Stomach (tissue), 9 donors: ENCODE measurements around the gene WSCD1. TPM values are rescaled to one million over a fixed set of nuclear protein-coding genes. Genes with fewer than 3 reads are reported as not detected.

Experiments used
- DNase-seq, 2 donors: peaks; one replicate each; pipeline versions ENCODE4 v3.0.0 to v3.0.0-alpha.2; 2013 to 2019
- H3K27ac ChIP-seq, 5 donors: fragments of 200-600 bp in 4 of 5; sonication (generic) in 4 of 5; one replicate each; pipeline ENCODE4 v1.5.1; 2013 to 2019; ENCODE audit warnings: mild to moderate bottlenecking in 1 of 5, moderate library complexity in 1 of 5
- H3K27me3 ChIP-seq, 3 donors: fragments of 200-600 bp; sonication (generic); one replicate each; pipeline ENCODE4 v1.5.1; 2017 to 2019; ENCODE audit warnings: mixed run types in 1 of 3
- H3K36me3 ChIP-seq, 4 donors: fragments of 200-600 bp; sonication (generic); 1 replicate in 3 of 4; 2 replicates in 1 of 4; pipeline ENCODE4 v1.5.1; 2016 to 2019
- H3K4me1 ChIP-seq, 4 donors: fragments of 200-600 bp; sonication (generic); one replicate each; pipeline ENCODE4 v1.5.1; 2016 to 2019
- H3K4me3 ChIP-seq, 4 donors: fragments of 200-600 bp; sonication (generic) in 3 of 4; one replicate each; pipeline ENCODE4 v1.5.1; 2016 to 2019; ENCODE audit warnings: mild to moderate bottlenecking in 1 of 4
- H3K9me3 ChIP-seq, 4 donors: fragments of 200-600 bp; sonication (generic); one replicate each; pipeline ENCODE4 v1.5.1; 2016 to 2019
- CTCF ChIP-seq, 7 experiments: fragments of 450-650 bp in 4 of 7; fragments of 200-600 bp in 3 of 7; sonication (generic) in 3 of 7; IDR thresholded peaks; one replicate each; pipeline ENCODE4 v1.5.1; 2016 to 2019; ENCODE audit warnings: antibody characterized with exemption in 7 of 7, control low read depth in 2 of 7, mild to moderate bottlenecking in 1 of 7
- EP300 ChIP-seq: sonication (generic); formaldehyde crosslinking; IDR thresholded peaks from one replicate; pipeline ENCODE4 v1.6.1; 2017; ENCODE audit warnings: antibody characterized with exemption
- POLR2A ChIP-seq, 4 donors: fragments of 450-650 bp; IDR thresholded peaks; one replicate each; pipeline ENCODE4 v1.6.1; 2016; ENCODE audit warnings: antibody characterized with exemption in 4 of 4, control low read depth in 2 of 4, mild to moderate bottlenecking in 1 of 4, moderate library complexity in 1 of 4
- POLR2AphosphoS5 ChIP-seq, 3 donors: sonication (generic); formaldehyde crosslinking; IDR thresholded peaks; one replicate each; pipeline ENCODE4 v1.6.1; 2016; ENCODE audit warnings: antibody characterized with exemption in 3 of 3
- WGBS, 5 donors: extraction: QIAGEN DNeasy Blood & Tissue Kit in 3 of 5; methylation state at CpG; one replicate each; pipeline versions ENCODE4 v1.1.5 to v1.1.7; 2013 to 2018; 5-methylcytosine and 5-hydroxymethylcytosine counted together
- intact Hi-C: fragments of 100-400 bp; cut with DNase I; formaldehyde crosslinking; loops from one replicate; pipeline ENCODE4 v1.15.1; 2023; ENCODE audit warnings: low total_unique reads
- polyA plus RNA-seq, 3 donors: library from polyadenylated mRNA; stranded (reverse); fragments of 200-250 nt; gene quantifications; one replicate each; pipeline ENCODE4 v1.2.3, GENCODE V29; 2013
- total RNA-seq, 5 donors: library from RNA; depleted of rRNA; stranded (reverse); fragments of >200 nt; gene quantifications; one replicate each; pipeline versions ENCODE4 v1.1.0 to v1.2.3, GENCODE V29; 2014 to 2016
- donor health status: healthy with polysubstance abuse.
- donor health status: Bipolar disorder and iron deficiency.
- donor health status: healthy.

WSCD1 gene
- total and polyA plus RNA-seq, 8 donors, result 0.58 to 32.7 (median 1.2) TPM

- TF ChIP-seq CTCF (IDR thresholded peaks at IDR 0.05) (no peak), POLR2AphosphoS5 (IDR thresholded peaks at IDR 0.05) (no peak), POLR2A (IDR thresholded peaks at IDR 0.05) (no peak), EP300 (no peak)
- no peak overlapping the region for H3K27ac ChIP-seq
- no peak overlapping the region for H3K4me3 ChIP-seq
- 66 to 79% (median 73%) methylated on average over 3 to 6 of the region's 6 CpGs for WGBS, 5 donors
- no peaks in the 10 kb centered on the region for H3K36me3 ChIP-seq
- peaks cover 0 to 41% (median 11%) of the 10 kb centered on the region in 3 donors for H3K27me3 ChIP-seq
- no peak for DNase-seq
- intact Hi-C loops, result no loop called here
- H3K9me3 ChIP-seq, result no peaks in the 10 kb centered on the region
- peaks cover 7 to 15% (median 11%) of the 10 kb centered on the region in 4 donors for H3K4me1 ChIP-seq
These were observed 4.9 kb downstream of the WSCD1 start for GRCh38 chr17:6075050-6075449.

- DNase-seq, result no peak
- WGBS, 5 donors, result 80 to 89% (median 84%) methylated on average over 8 of the region's 8 CpGs
- Histone ChIP-seq H3K9me3 (no peaks in the 10 kb centered on the region), H3K4me3 (no peak overlapping the region), H3K27me3 (peaks cover 0 to 35% (median 7%) of the 10 kb centered on the region in 3 donors), H3K36me3 (peaks cover 0 to 6% (median 0%) of the 10 kb centered on the region in 4 donors), H3K27ac (no peak overlapping the region), H3K4me1 (peaks cover 6 to 11% (median 8%) of the 10 kb centered on the region in 4 donors)
- intact Hi-C loops, result no loop called here
- TF ChIP-seq POLR2AphosphoS5 (IDR thresholded peaks at IDR 0.05), result no peak
- TF ChIP-seq POLR2A (IDR thresholded peaks at IDR 0.05), result no peak
- no peak for TF ChIP-seq CTCF (IDR thresholded peaks at IDR 0.05)
- no peak for TF ChIP-seq EP300
These were observed 5.7 kb downstream of the WSCD1 start for GRCh38 chr17:6075845-6076244.

- 71 to 86% (median 79%) methylated on average over 5 of the region's 5 CpGs for WGBS, 5 donors
- TF ChIP-seq CTCF (IDR thresholded peaks at IDR 0.05) (no peak), EP300 (no peak), POLR2AphosphoS5 (IDR thresholded peaks at IDR 0.05) (no peak), POLR2A (IDR thresholded peaks at IDR 0.05) (no peak)
- intact Hi-C loops, result no loop called here
- peaks cover 0 to 11% (median 0%) of the 10 kb centered on the region in 4 donors for H3K36me3 ChIP-seq
- no peak overlapping the region for H3K4me3 ChIP-seq
- H3K27ac ChIP-seq, result no peak overlapping the region
- H3K9me3 ChIP-seq, result no peaks in the 10 kb centered on the region
- no peak for DNase-seq
- peaks cover 0 to 16% (median 0%) of the 10 kb centered on the region in 3 donors for H3K27me3 ChIP-seq
- H3K4me1 ChIP-seq, result no peaks in the 10 kb centered on the region
These were observed 7.6 kb downstream of the WSCD1 start for GRCh38 chr17:6077752-6078151.

DNA sequence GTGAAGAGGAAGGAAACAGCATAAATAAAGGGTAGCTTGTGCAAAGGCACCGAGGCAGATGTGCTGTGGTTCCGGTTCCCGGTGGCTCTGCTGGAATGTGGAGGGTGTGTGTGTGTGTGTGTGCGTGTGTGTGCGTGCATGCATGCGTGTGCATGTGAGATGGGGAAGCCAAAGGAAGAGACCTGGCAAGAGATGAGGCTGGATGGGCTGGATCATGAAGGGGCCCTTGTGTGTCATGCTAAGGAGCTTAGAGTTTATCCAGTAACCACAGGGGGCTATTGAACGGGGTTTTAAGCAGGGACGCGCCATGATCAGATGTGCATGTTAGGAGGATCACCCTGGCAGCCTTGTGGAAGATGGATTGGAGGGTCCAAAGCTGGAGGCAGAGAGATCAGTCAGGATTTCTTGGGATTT is 8.3 kb downstream of the WSCD1 start:
- intact Hi-C loops, result no loop called here
- Histone ChIP-seq H3K36me3 (peaks cover 0 to 11% (median 0%) of the 10 kb centered on the region in 4 donors), H3K4me3 (no peak overlapping the region), H3K27ac (no peak overlapping the region), H3K4me1 (no peaks in the 10 kb centered on the region), H3K9me3 (no peaks in the 10 kb centered on the region), H3K27me3 (peaks cover 0 to 14% (median 0%) of the 10 kb centered on the region in 3 donors)
- 83 to 91% (median 85%) methylated on average over 9 of the region's 9 CpGs for WGBS, 5 donors
- DNase-seq, result no peak
- TF ChIP-seq CTCF (IDR thresholded peaks at IDR 0.05), result no peak
- TF ChIP-seq POLR2AphosphoS5 (IDR thresholded peaks at IDR 0.05), result no peak
- TF ChIP-seq EP300, result no peak
- no peak for TF ChIP-seq POLR2A (IDR thresholded peaks at IDR 0.05)
